GM21529 (cell line): ENCODE measurements around the gene OSBPL5.
"Not testable (repeated sequence)": the region's sequence is repeated elsewhere in the genome, so short reads cannot be mapped to it uniquely, and the experiment has no call there.

Experiments used
- ATAC-seq: cut with Tn5 transposase; IDR thresholded peaks from one replicate; pipeline ENCODE4 v1.9.1; 2021; ENCODE audit not compliant: unreplicated experiment

The OSBPL5 gene

GRCh38 chr11:3123761-3124733 is 41.1 kb downstream of the OSBPL5 start:
- no peak for ATAC-seq

- ATAC-seq = no peak
Observed at GRCh38 chr11:3123305-3123704, 41.8 kb downstream of the OSBPL5 start.

GRCh38 chr11:3122775-3123201 is 42.3 kb downstream of the OSBPL5 start:
- ATAC-seq = no peak

GRCh38 chr11:3121931-3122774 is 43.0 kb downstream of the OSBPL5 start:
- no peak for ATAC-seq

- no peak for ATAC-seq
Observed at GRCh38 chr11:3121416-3121815, 43.7 kb downstream of the OSBPL5 start.

GRCh38 chr11:3120071-3120792 is 44.9 kb downstream of the OSBPL5 start:
- ATAC-seq = no peak

- ATAC-seq = no peak
Observed at GRCh38 chr11:3119141-3119821, 45.8 kb downstream of the OSBPL5 start.

- no peak for ATAC-seq
Observed at GRCh38 chr11:3115321-3115720, 49.8 kb downstream of the OSBPL5 start.

- ATAC-seq = not testable (repeated sequence)
Observed at GRCh38 chr11:3113661-3114060, 51.4 kb downstream of the OSBPL5 start.

- no peak for ATAC-seq
Observed at GRCh38 chr11:3111919-3112690, 53.0 kb downstream of the OSBPL5 start.

GRCh38 chr11:3111466-3111865 is 53.6 kb downstream of the OSBPL5 start:
- ATAC-seq = no peak

- ATAC-seq = no peak
Observed at GRCh38 chr11:3109921-3110706, 55.0 kb downstream of the OSBPL5 start.

GRCh38 chr11:3109434-3109833 is 55.7 kb downstream of the OSBPL5 start:
- ATAC-seq = no peak

- ATAC-seq = no peak
Observed at GRCh38 chr11:3108183-3108721, 56.9 kb downstream of the OSBPL5 start.

- no peak for ATAC-seq
Observed at GRCh38 chr11:3107608-3108182, 57.4 kb downstream of the OSBPL5 start.

- no peak for ATAC-seq
Observed at GRCh38 chr11:3106736-3107524, 58.2 kb downstream of the OSBPL5 start.
